ENCODE results near the gene DISP2. TPM values are rescaled to one million over a fixed set of nuclear protein-coding genes. Genes with fewer than 3 reads are reported as not detected.
A peak's percentile ranks its signal among the peaks of the same experiment; 100 is the strongest.

DISP2 gene
- total RNA-seq, 1 experiment from 2014 or later, result 0.62 TPM

- Histone ChIP-seq H3K9me3 (ENCODE audit: low read depth, low read length, poor library complexity, severe bottlenecking) (no peaks in the 10 kb centered on the region), H3K27ac (ENCODE audit: low read depth, low read length, poor library complexity, severe bottlenecking) (peak overlapping the region; percentile 30), H3K4me1 (ENCODE audit: insufficient read depth, low read length, poor library complexity, severe bottlenecking) (peaks cover 77% of the 10 kb centered on the region), H3K4me3 (ENCODE audit: low read depth, low read length, poor library complexity, severe bottlenecking) (no peak overlapping the region), H3K27me3 (replicated peaks; ENCODE audit: insufficient read depth, low read depth, low read length, poor library complexity) (no peaks in the 10 kb centered on the region), H3K36me3 (ENCODE audit: insufficient read depth, low read length, poor library complexity, severe bottlenecking) (no peaks in the 10 kb centered on the region)
- intact Hi-C loops (cut with micrococcal nuclease; ENCODE audit: unreplicated experiment), result no loop called here
- TF ChIP-seq, protein P1, sequence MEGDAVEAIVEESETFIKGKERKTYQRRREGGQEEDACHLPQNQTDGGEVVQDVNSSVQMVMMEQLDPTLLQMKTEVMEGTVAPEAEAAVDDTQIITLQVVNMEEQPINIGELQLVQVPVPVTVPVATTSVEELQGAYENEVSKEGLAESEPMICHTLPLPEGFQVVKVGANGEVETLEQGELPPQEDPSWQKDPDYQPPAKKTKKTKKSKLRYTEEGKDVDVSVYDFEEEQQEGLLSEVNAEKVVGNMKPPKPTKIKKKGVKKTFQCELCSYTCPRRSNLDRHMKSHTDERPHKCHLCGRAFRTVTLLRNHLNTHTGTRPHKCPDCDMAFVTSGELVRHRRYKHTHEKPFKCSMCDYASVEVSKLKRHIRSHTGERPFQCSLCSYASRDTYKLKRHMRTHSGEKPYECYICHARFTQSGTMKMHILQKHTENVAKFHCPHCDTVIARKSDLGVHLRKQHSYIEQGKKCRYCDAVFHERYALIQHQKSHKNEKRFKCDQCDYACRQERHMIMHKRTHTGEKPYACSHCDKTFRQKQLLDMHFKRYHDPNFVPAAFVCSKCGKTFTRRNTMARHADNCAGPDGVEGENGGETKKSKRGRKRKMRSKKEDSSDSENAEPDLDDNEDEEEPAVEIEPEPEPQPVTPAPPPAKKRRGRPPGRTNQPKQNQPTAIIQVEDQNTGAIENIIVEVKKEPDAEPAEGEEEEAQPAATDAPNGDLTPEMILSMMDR (conservative IDR thresholded peaks at IDR 0.05; ENCODE audit: low read depth, low read length), result no peak
- no peak for TF ChIP-seq EZH2 (IDR thresholded peaks at IDR 0.05; ENCODE audit: borderline replicate concordance, low read depth, low read length, poor library complexity, severe bottlenecking)
- DNase-seq (ENCODE audit: low spot score), result no peak
- BruUV-seq (replicated peaks), result no TSS peak
- ChIA-PET POLR2A (ENCODE audit: low non-redundant PET) (no interaction called here), CTCF (interaction anchor here (1.1 to 4.0 kb wide), 3 partner anchors 9 to 59 kb away, joined by 3 to 25 read pairs (median 14); partner anchors contain the start of gene INAFM2)
Measured at GRCh38 chr15:40337597-40337996, 20.4 kb upstream of the DISP2 start.

DNA sequence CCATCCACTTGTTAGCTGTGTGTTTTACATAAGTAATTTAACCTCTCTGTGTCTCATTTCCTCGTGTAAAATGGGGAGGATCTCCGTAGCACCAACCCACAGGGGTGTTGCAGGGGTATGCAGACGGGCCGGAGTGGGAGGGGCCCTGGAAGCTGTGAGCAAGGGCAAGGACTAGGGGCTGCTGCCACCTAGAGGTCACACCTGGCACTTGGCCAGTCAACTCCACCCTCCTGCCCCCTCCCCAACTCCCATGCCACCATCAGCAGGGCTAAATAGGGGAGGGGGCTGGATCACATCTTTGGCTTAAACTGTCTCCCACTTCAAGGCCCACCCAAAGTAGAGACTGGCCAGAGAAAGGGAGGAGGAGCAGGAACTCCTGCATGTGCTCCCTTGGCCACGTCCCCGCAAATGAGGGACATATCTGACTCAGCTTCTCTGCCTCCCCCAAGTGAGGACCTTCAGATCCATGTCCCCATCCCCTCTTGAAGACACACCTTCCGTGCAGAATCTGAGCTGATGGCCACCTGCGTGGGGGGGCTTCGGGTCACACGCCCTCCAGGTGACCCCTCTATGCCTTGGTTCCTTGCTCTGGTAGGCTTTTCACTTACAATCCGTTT is 19.9 kb upstream of the DISP2 start:
- peak; percentile 90 for DNase-seq (ENCODE audit: low spot score)
- H3K27me3 ChIP-seq (replicated peaks; ENCODE audit: insufficient read depth, low read depth, low read length, poor library complexity), result no peaks in the 10 kb centered on the region
- no peak for TF ChIP-seq EZH2 (IDR thresholded peaks at IDR 0.05; ENCODE audit: borderline replicate concordance, low read depth, low read length, poor library complexity, severe bottlenecking)
- TF ChIP-seq, protein P1 (conservative IDR thresholded peaks at IDR 0.05; ENCODE audit: low read depth, low read length), result peak; percentile 93
- H3K4me1 ChIP-seq (ENCODE audit: insufficient read depth, low read length, poor library complexity, severe bottlenecking), result peaks cover 77% of the 10 kb centered on the region
- H3K9me3 ChIP-seq (ENCODE audit: low read depth, low read length, poor library complexity, severe bottlenecking), result no peaks in the 10 kb centered on the region
- intact Hi-C loops (cut with micrococcal nuclease; ENCODE audit: unreplicated experiment), result loop anchor here (1.0 kb wide), 1 partner anchor 59 kb away; no protein-coding TSS in a partner anchor
- BruUV-seq (replicated peaks), result no TSS peak
- peak overlapping the region; percentile 87 for H3K27ac ChIP-seq (ENCODE audit: low read depth, low read length, poor library complexity, severe bottlenecking)
- H3K36me3 ChIP-seq (ENCODE audit: insufficient read depth, low read length, poor library complexity, severe bottlenecking), result no peaks in the 10 kb centered on the region
- no peak overlapping the region for H3K4me3 ChIP-seq (ENCODE audit: low read depth, low read length, poor library complexity, severe bottlenecking)
- ChIA-PET CTCF (interaction anchor here (1.1 to 4.0 kb wide), 3 partner anchors 9 to 59 kb away, joined by 3 to 25 read pairs (median 14); partner anchors contain the start of gene INAFM2), POLR2A (ENCODE audit: low non-redundant PET) (no interaction called here)

- DNase-seq (ENCODE audit: low spot score), result no peak
- Histone ChIP-seq H3K27me3 (replicated peaks; ENCODE audit: insufficient read depth, low read depth, low read length, poor library complexity) (no peaks in the 10 kb centered on the region), H3K9me3 (ENCODE audit: low read depth, low read length, poor library complexity, severe bottlenecking) (no peaks in the 10 kb centered on the region), H3K4me1 (ENCODE audit: insufficient read depth, low read length, poor library complexity, severe bottlenecking) (peaks cover 69% of the 10 kb centered on the region), H3K4me3 (ENCODE audit: low read depth, low read length, poor library complexity, severe bottlenecking) (no peak overlapping the region), H3K27ac (ENCODE audit: low read depth, low read length, poor library complexity, severe bottlenecking) (peak overlapping the region; percentile 87), H3K36me3 (ENCODE audit: insufficient read depth, low read length, poor library complexity, severe bottlenecking) (no peaks in the 10 kb centered on the region)
- POLR2A ChIA-PET (ENCODE audit: low non-redundant PET), result no interaction called here
- CTCF ChIA-PET, result interaction anchor here (0.5 to 4.0 kb wide), 4 partner anchors 16 to 251 kb away, joined by 3 to 25 read pairs (median 9); partner anchors contain the start of gene INAFM2
- intact Hi-C loops (cut with micrococcal nuclease; ENCODE audit: unreplicated experiment), result loop anchor here (1.0 kb wide), 1 partner anchor 60 kb away; no protein-coding TSS in a partner anchor
- BruUV-seq (replicated peaks), result no TSS peak
- TF ChIP-seq, protein P1 (conservative IDR thresholded peaks at IDR 0.05; ENCODE audit: low read depth, low read length), result no peak
- TF ChIP-seq EZH2 (IDR thresholded peaks at IDR 0.05; ENCODE audit: borderline replicate concordance, low read depth, low read length, poor library complexity, severe bottlenecking), result no peak
Measured at GRCh38 chr15:40338921-40339620, 18.9 kb upstream of the DISP2 start.

All from A673 (cell line).